HepG2 (cell line): Measurements from ENCODE around the gene STK39. TPM values are rescaled to one million over a fixed set of nuclear protein-coding genes. Genes with fewer than 3 reads are reported as not detected.

Experiments
- FOXK2 ChIP-seq: fragments of 450-650 bp; IDR thresholded peaks from 2 replicates; pipeline ENCODE4 v1.6.1; 2016
- HDAC6 ChIP-seq: fragments of 200-600 bp; sonication (generic); IDR thresholded peaks from 2 replicates; pipeline ENCODE4 v1.7.0; 2017; ENCODE audit warnings: mild to moderate bottlenecking, antibody characterized with exemption, low read length, low read depth
- HNF1B ChIP-seq: sonication (generic); formaldehyde crosslinking; IDR thresholded peaks from 2 replicates; pipeline ENCODE4 v1.5.1; 2020; ENCODE audit warnings: mild to moderate bottlenecking, moderate library complexity, missing genetic modification reagents
- KDM2A ChIP-seq: sonication (generic); formaldehyde crosslinking; IDR thresholded peaks from 2 replicates; pipeline ENCODE4 v1.4.0; 2020; ENCODE audit warnings: low read depth, missing genetic modification reagents, borderline replicate concordance
- MEIS1 ChIP-seq: sonication (generic); formaldehyde crosslinking; IDR thresholded peaks from 2 replicates; pipeline ENCODE4 v1.9.0; 2021; ENCODE audit warnings: mild to moderate bottlenecking, missing genetic modification reagents, moderate library complexity, borderline replicate concordance
- RBM22 ChIP-seq: fragments of 200-400 bp; formaldehyde crosslinking; optimal IDR thresholded peaks from 2 replicates; pipeline ENCODE3; 2017; ENCODE audit warnings: mild to moderate bottlenecking, low read length, moderate library complexity
- RERE ChIP-seq: IDR thresholded peaks from 2 replicates; pipeline ENCODE4 v1.6.1; 2016; ENCODE audit warnings: low read depth, missing genetic modification reagents, missing compliant biosample characterization
- SKIL ChIP-seq: sonication (generic); formaldehyde crosslinking; IDR thresholded peaks from 2 replicates; pipeline ENCODE4 v1.8.0; 2022; ENCODE audit warnings: missing genetic modification reagents, mild to moderate bottlenecking, moderate library complexity, borderline replicate concordance
- STAT6 ChIP-seq: sonication (generic); formaldehyde crosslinking; IDR thresholded peaks from 2 replicates; pipeline ENCODE4 v1.4.0; 2020; ENCODE audit warnings: missing genetic modification reagents, mild to moderate bottlenecking, borderline replicate concordance
- ZBTB25 ChIP-seq: IDR thresholded peaks from 2 replicates; pipeline ENCODE4 v1.6.1; 2018; ENCODE audit warnings: missing genetic modification reagents
- ZFP82 ChIP-seq: sonication (generic); formaldehyde crosslinking; IDR thresholded peaks from 2 replicates; pipeline ENCODE4 v1.5.1; 2020; ENCODE audit warnings: mild to moderate bottlenecking, missing genetic modification reagents, borderline replicate concordance
- ZNF468 ChIP-seq: sonication (generic); formaldehyde crosslinking; IDR thresholded peaks from 2 replicates; pipeline ENCODE4 v1.8.0; 2022; ENCODE audit warnings: mild to moderate bottlenecking, moderate library complexity, missing genetic modification reagents
- ZNF562 ChIP-seq: sonication (generic); formaldehyde crosslinking; IDR thresholded peaks from 2 replicates; pipeline ENCODE4 v1.8.0; 2022; ENCODE audit warnings: missing genetic modification reagents, borderline replicate concordance
- ZNF883 ChIP-seq: sonication (generic); formaldehyde crosslinking; IDR thresholded peaks from 2 replicates; pipeline ENCODE4 v1.5.1; 2020; ENCODE audit warnings: mild to moderate bottlenecking, missing genetic modification reagents; ENCODE audit errors: not compliant biosample characterization
- polyA plus RNA-seq, 8 experiments: library from polyadenylated mRNA; depleted of rRNA in 3 of 8; stranded (reverse) in 7 of 8; unstranded in 1 of 8; fragments of >200 nt; fragmentation: Illumina TruSeq in 4 of 8; extraction: Trizol in 4 of 8; gene quantifications; 2 replicates each; pipeline versions ENCODE4 v1.2.1 to v1.2.3, GENCODE V29; 2011 to 2016; ENCODE audit warnings: low read depth in 4 of 8, missing spikeins in 1 of 8, mixed read lengths in 1 of 8; ENCODE audit not compliant: insufficient read depth in 1 of 8
- total RNA-seq, 5 experiments: library from RNA; depleted of rRNA; stranded (reverse); fragments of >200 nt; fragmentation: Illumina TruSeq; extraction: Trizol; gene quantifications; 2 replicates each; pipeline ENCODE4 v1.2.3, GENCODE V29; 2016; ENCODE audit warnings: low read depth in 1 of 5

Gene STK39
- total and polyA plus RNA-seq, 2 of the 13 experiments (the other 11 are each of a cell fraction or from before 2014, with no cell fraction given): 27.3 to 38.4 TPM

GRCh38 chr2:168246483-168247340 lies 683 bp downstream of the STK39 start (continued):
- TF ChIP-seq RERE (CRISPR knock-in tag) (0 out of 2 replicates have a peak, but pooled peaks have one; percentile 12), HNF1B (CRISPR knock-in tag) (peak; percentile 56; the same call in 1 of the 2 replicates), ZFP82 (peak; percentile 82; the same call in 1 of the 2 replicates), SKIL (CRISPR knock-in tag) (no peak), ZBTB25 (CRISPR knock-in tag) (0 out of 2 replicates have a peak, but pooled peaks have one; percentile 27), STAT6 (CRISPR knock-in tag) (peak; percentile 37; the same call in 1 of the 2 replicates), ZNF468 (CRISPR knock-in tag) (no peak), FOXK2 (no peak), KDM2A (CRISPR knock-in tag) (peak; percentile 82), HDAC6 (no peak), MEIS1 (peak; percentile 69; the same call in 1 of the 2 replicates), ZNF883 (CRISPR knock-in tag) (peak; percentile 70), ZNF562 (CRISPR knock-in tag) (no peak), RBM22 (no peak)
